ENCODE data around the gene TMED1. TPM values are rescaled to one million over a fixed set of nuclear protein-coding genes. Genes with fewer than 3 reads are reported as not detected.

The TMED1 gene
- total RNA-seq, 4 donors from 2014 or later, result 8.9 to 26.2 (median 20.4) TPM

GRCh38 chr19:10830370-10830769 is 5.6 kb downstream of the TMED1 start:
- DNase-seq (ENCODE audit: low spot score in 2 of 2), result no peak
- no peak for TF ChIP-seq POLR2AphosphoS5 (IDR thresholded peaks at IDR 0.05)
- TF ChIP-seq POLR2A (IDR thresholded peaks at IDR 0.05), result no peak
- no peak for TF ChIP-seq EP300 (IDR thresholded peaks at IDR 0.05)
- no peak for TF ChIP-seq CTCF (IDR thresholded peaks at IDR 0.05)
- Histone ChIP-seq H3K27ac (no peak overlapping the region), H3K9me3 (no peaks in the 10 kb centered on the region), H3K4me1 (peaks cover 7% of the 10 kb centered on the region), H3K27me3 (no peaks in the 10 kb centered on the region), H3K36me3 (peaks cover 84% of the 10 kb centered on the region), H3K4me3 (no peak overlapping the region)
- 81% methylated on average over 7 of the region's 7 CpGs for WGBS

GRCh38 chr19:10829967-10830366 is 6.0 kb downstream of the TMED1 start:
- peaks cover 3% of the 10 kb centered on the region for H3K4me1 ChIP-seq
- no peak overlapping the region for H3K4me3 ChIP-seq
- peaks cover 88% of the 10 kb centered on the region for H3K36me3 ChIP-seq
- no peak for DNase-seq (ENCODE audit: low spot score in 2 of 2)
- TF ChIP-seq CTCF (IDR thresholded peaks at IDR 0.05) (no peak), POLR2AphosphoS5 (IDR thresholded peaks at IDR 0.05) (no peak), EP300 (IDR thresholded peaks at IDR 0.05) (no peak), POLR2A (IDR thresholded peaks at IDR 0.05) (no peak)
- no peaks in the 10 kb centered on the region for H3K27me3 ChIP-seq
- WGBS, result 84% methylated on average over 15 of the region's 16 CpGs
- no peak overlapping the region for H3K27ac ChIP-seq
- H3K9me3 ChIP-seq, result no peaks in the 10 kb centered on the region

- Histone ChIP-seq H3K4me3 (no peak overlapping the region), H3K9me3 (no peaks in the 10 kb centered on the region), H3K27ac (no peak overlapping the region), H3K27me3 (no peaks in the 10 kb centered on the region), H3K36me3 (peaks cover 95% of the 10 kb centered on the region), H3K4me1 (no peaks in the 10 kb centered on the region)
- no peak for DNase-seq (ENCODE audit: low spot score in 2 of 2)
- TF ChIP-seq POLR2A (IDR thresholded peaks at IDR 0.05) (no peak), EP300 (IDR thresholded peaks at IDR 0.05) (no peak), CTCF (IDR thresholded peaks at IDR 0.05) (no peak), POLR2AphosphoS5 (IDR thresholded peaks at IDR 0.05) (no peak)
- 92% methylated on average over 19 of the region's 26 CpGs for WGBS
Observed at GRCh38 chr19:10828981-10829821, 6.8 kb downstream of the TMED1 start.

- Histone ChIP-seq H3K4me1 (no peaks in the 10 kb centered on the region), H3K27me3 (no peaks in the 10 kb centered on the region), H3K36me3 (peaks cover 97% of the 10 kb centered on the region), H3K4me3 (no peak overlapping the region), H3K9me3 (no peaks in the 10 kb centered on the region), H3K27ac (no peak overlapping the region)
- no peak for DNase-seq (ENCODE audit: low spot score in 2 of 2)
- no peak for TF ChIP-seq POLR2AphosphoS5 (IDR thresholded peaks at IDR 0.05)
- no peak for TF ChIP-seq EP300 (IDR thresholded peaks at IDR 0.05)
- TF ChIP-seq CTCF (IDR thresholded peaks at IDR 0.05), result no peak
- no peak for TF ChIP-seq POLR2A (IDR thresholded peaks at IDR 0.05)
- 88% methylated on average over 6 of the region's 6 CpGs for WGBS
Observed at GRCh38 chr19:10826846-10827245, 9.2 kb downstream of the TMED1 start.

GRCh38 chr19:10826231-10826630 is 9.8 kb downstream of the TMED1 start:
- Histone ChIP-seq H3K27ac (no peak overlapping the region), H3K4me1 (no peaks in the 10 kb centered on the region), H3K27me3 (no peaks in the 10 kb centered on the region), H3K9me3 (no peaks in the 10 kb centered on the region), H3K4me3 (no peak overlapping the region), H3K36me3 (peaks cover 97% of the 10 kb centered on the region)
- DNase-seq (ENCODE audit: low spot score in 2 of 2), result no peak
- no peak for TF ChIP-seq POLR2AphosphoS5 (IDR thresholded peaks at IDR 0.05)
- no peak for TF ChIP-seq CTCF (IDR thresholded peaks at IDR 0.05)
- no peak for TF ChIP-seq POLR2A (IDR thresholded peaks at IDR 0.05)
- no peak for TF ChIP-seq EP300 (IDR thresholded peaks at IDR 0.05)
- 77% methylated on average over 4 of the region's 7 CpGs for WGBS
